ENCODE measurements around the gene PEA15. TPM values are rescaled to one million over a fixed set of nuclear protein-coding genes. Genes with fewer than 3 reads are reported as not detected.

PEA15 gene
- total RNA-seq, 1 experiment from 2014 or later: 44.0 TPM

GRCh38 chr1:160226623-160227022 lies 21.4 kb downstream of the PEA15 start:
- peaks cover 48 to 62% of the 10 kb centered on the region in 2 experiments; a peak in 3 of 4 replicates for H3K36me3 ChIP-seq (ENCODE audit: control insufficient read depth in 1 of 2, insufficient read depth in 2 of 2, low read length in 2 of 2)
- TF ChIP-seq EZH2 (IDR thresholded peaks at IDR 0.05): no peak
- TF ChIP-seq, protein P1, sequence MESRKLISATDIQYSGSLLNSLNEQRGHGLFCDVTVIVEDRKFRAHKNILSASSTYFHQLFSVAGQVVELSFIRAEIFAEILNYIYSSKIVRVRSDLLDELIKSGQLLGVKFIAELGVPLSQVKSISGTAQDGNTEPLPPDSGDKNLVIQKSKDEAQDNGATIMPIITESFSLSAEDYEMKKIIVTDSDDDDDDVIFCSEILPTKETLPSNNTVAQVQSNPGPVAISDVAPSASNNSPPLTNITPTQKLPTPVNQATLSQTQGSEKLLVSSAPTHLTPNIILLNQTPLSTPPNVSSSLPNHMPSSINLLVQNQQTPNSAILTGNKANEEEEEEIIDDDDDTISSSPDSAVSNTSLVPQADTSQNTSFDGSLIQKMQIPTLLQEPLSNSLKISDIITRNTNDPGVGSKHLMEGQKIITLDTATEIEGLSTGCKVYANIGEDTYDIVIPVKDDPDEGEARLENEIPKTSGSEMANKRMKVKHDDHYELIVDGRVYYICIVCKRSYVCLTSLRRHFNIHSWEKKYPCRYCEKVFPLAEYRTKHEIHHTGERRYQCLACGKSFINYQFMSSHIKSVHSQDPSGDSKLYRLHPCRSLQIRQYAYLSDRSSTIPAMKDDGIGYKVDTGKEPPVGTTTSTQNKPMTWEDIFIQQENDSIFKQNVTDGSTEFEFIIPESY (IDR thresholded peaks at IDR 0.05; ENCODE audit: extremely low read depth, insufficient replicate concordance, low read length): no peak
- no peaks in the 10 kb centered on the region for H4K20me1 ChIP-seq (ENCODE audit: insufficient read depth)
- no peaks in the 10 kb centered on the region for H3K4me1 ChIP-seq (ENCODE audit: control insufficient read depth in 1 of 2, insufficient read depth in 2 of 2, low read length in 2 of 2)
- intact Hi-C loops (cut with micrococcal nuclease): no loop called here
- no peak overlapping the region for H3K4me3 ChIP-seq (replicated peaks in 1 of 2; ENCODE audit: low read depth in 1 of 2, low read length in 2 of 2)
- H3K9me2 ChIP-seq (ENCODE audit: insufficient read depth): no peaks in the 10 kb centered on the region
- no peaks in the 10 kb centered on the region for H3K27me3 ChIP-seq (ENCODE audit: insufficient read depth, low read length)
- POLR2A ChIA-PET: no interaction called here
- H3K79me2 ChIP-seq (ENCODE audit: insufficient read depth, low read length): no peaks in the 10 kb centered on the region
- H3K27ac ChIP-seq (ENCODE audit: low read depth, low read length): no peak overlapping the region
- RAD21 ChIA-PET (ENCODE audit: low non-redundant PET in 1 of 2, low total read pairs in 2 of 2, uncharacterized antibody in 2 of 2, unreplicated experiment in 2 of 2): no interaction called here
- CTCF ChIA-PET: interaction anchor here (1.2 kb wide), 1 partner anchor 25 kb away, joined by 4 read pairs; no protein-coding TSS in a partner anchor
- DNase-seq (ENCODE audit: low read depth, low spot score) (no peak), ATAC-seq (no peak)
- no peaks in the 10 kb centered on the region for H3K9me3 ChIP-seq (ENCODE audit: control insufficient read depth in 1 of 2, insufficient read depth in 1 of 2, low read depth in 1 of 2, low read length in 2 of 2)
- no TSS peak for BruUV-seq (replicated peaks)
- no peak overlapping the region for H3K9ac ChIP-seq (ENCODE audit: low read length)
- H2AFZ ChIP-seq (ENCODE audit: low read depth, low read length, poor library complexity, severe bottlenecking): no peak overlapping the region
- H3K4me2 ChIP-seq (ENCODE audit: low read length): no peak overlapping the region

- no TSS peak for BruUV-seq (replicated peaks)
- no peak overlapping the region for H3K4me3 ChIP-seq (replicated peaks in 1 of 2; ENCODE audit: low read depth in 1 of 2, low read length in 2 of 2)
- ATAC-seq (no peak), DNase-seq (ENCODE audit: low read depth, low spot score) (no peak)
- ChIA-PET POLR2A (no interaction called here), CTCF (interaction anchor here (1.2 kb wide), 1 partner anchor 25 kb away, joined by 4 read pairs; no protein-coding TSS in a partner anchor), RAD21 (ENCODE audit: low non-redundant PET in 1 of 2, low total read pairs in 2 of 2, uncharacterized antibody in 2 of 2, unreplicated experiment in 2 of 2) (no interaction called here)
- H4K20me1 ChIP-seq (ENCODE audit: insufficient read depth): no peaks in the 10 kb centered on the region
- H3K36me3 ChIP-seq (ENCODE audit: control insufficient read depth in 1 of 2, insufficient read depth in 2 of 2, low read length in 2 of 2): peaks cover 46 to 64% of the 10 kb centered on the region in 2 experiments; a peak in 3 of 4 replicates
- no peaks in the 10 kb centered on the region for H3K9me3 ChIP-seq (ENCODE audit: control insufficient read depth in 1 of 2, insufficient read depth in 1 of 2, low read depth in 1 of 2, low read length in 2 of 2)
- no peak overlapping the region for H3K27ac ChIP-seq (ENCODE audit: low read depth, low read length)
- H3K9ac ChIP-seq (ENCODE audit: low read length): no peak overlapping the region
- intact Hi-C loops (cut with micrococcal nuclease): no loop called here
- H3K4me1 ChIP-seq (ENCODE audit: control insufficient read depth in 1 of 2, insufficient read depth in 2 of 2, low read length in 2 of 2): no peaks in the 10 kb centered on the region
- no peaks in the 10 kb centered on the region for H3K79me2 ChIP-seq (ENCODE audit: insufficient read depth, low read length)
- no peak overlapping the region for H2AFZ ChIP-seq (ENCODE audit: low read depth, low read length, poor library complexity, severe bottlenecking)
- H3K9me2 ChIP-seq (ENCODE audit: insufficient read depth): no peaks in the 10 kb centered on the region
- H3K4me2 ChIP-seq (ENCODE audit: low read length): no peak overlapping the region
- H3K27me3 ChIP-seq (ENCODE audit: insufficient read depth, low read length): no peaks in the 10 kb centered on the region
- TF ChIP-seq MAX (IDR thresholded peaks at IDR 0.05) (no peak), ELF1 (IDR thresholded peaks at IDR 0.05; ENCODE audit: borderline replicate concordance, low read depth) (no peak)
Measured at GRCh38 chr1:160227034-160227433, 21.9 kb downstream of the PEA15 start.
